HUDEP-2 (cell line): Measurements from ENCODE around the gene PLSCR2.
"Not testable (repeated sequence)": the region's sequence is repeated elsewhere in the genome, so short reads cannot be mapped to it uniquely, and the experiment has no call there.

ENCODE experiments used
- DNase-seq, 76 experiments: peaks; one replicate each; lab custom pipeline; 2025; ENCODE audit not compliant: unreplicated experiment in 76 of 76; lab: John Stamatoyannopoulos, UW

Gene PLSCR2

DNA sequence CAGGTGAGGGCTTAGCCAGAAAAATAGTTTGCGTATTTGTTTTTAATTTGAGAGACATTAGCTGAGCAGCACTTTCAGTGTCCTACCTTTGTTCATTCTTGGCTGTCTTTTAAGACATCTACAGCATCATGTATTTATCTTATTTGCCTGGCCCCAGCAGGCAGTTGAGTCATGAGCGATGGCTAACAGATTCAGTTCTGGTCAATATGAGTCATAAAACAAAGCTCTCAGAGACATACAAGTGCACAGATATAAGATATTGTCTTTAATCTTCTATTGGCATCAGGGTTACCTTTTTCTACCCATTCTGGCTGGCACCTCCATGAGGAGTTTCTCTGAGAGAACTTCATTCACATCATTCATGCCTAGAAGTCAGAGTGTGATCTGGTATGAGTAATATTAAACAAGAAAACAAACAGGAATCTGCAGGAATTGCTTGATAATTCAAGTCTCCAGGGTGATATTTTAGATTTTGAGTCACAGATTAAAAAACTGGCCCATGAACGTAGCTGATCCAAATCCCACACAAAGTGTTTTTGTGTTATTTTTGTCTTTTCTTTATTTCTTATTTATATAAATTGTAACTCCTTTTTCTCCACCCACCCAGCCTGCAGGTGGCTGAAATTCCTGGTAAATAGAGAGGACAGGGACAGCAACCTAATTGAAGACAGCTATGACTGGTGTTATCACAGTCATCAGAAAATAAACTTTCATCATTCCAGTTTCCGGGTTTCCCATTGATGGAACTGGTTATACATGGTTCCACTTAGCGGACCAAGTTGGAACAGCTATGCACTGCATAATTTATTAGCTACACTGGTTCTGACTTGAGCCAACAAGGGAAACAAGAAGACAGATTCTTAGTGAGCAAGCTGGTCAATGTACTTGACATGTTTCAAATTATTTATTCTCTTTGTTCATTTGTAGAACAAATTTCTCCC, 47.3 kb downstream of the PLSCR2 start:
- DNase-seq = peak in 2 of 76 experiments; percentile 1 to 17

DNA sequence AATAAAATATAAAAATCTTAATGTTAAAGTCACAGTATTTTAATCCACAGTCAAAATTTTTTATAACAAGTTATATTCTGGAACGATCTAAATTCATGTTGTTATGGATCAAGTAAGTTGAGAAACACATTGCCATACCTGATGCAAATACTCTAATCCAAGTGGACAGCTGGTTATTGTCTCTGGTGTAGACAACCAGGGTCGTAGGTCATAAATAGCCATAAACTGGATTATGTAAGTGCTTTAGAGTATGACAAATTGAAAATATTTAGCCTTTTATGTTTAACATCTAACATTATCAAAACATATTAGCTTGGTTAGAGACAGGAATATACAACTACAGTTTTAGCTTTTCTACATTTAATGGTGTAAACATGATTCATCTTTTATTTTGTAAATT, 53.0 kb downstream of the PLSCR2 start:
- DNase-seq = no peak

DNA sequence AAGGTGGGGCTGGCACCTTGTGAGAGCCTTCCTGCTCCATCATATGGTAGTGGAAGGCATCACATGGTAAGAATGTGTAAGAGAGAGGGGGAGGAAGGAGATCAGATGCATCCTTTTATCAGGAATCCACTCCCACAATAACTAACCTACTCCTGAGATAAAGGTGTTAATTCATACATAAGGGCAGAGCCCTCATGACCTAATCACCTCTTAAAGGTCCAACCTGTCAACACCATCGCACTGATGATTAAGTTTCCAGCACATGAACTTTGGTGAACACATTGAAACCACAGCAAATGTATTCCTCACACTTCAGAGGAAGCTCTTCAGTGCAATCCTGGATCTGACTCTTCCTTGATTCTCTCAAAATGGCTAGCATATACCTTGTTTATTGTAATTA, 55.4 kb downstream of the PLSCR2 start:
- DNase-seq = no peak

DNA sequence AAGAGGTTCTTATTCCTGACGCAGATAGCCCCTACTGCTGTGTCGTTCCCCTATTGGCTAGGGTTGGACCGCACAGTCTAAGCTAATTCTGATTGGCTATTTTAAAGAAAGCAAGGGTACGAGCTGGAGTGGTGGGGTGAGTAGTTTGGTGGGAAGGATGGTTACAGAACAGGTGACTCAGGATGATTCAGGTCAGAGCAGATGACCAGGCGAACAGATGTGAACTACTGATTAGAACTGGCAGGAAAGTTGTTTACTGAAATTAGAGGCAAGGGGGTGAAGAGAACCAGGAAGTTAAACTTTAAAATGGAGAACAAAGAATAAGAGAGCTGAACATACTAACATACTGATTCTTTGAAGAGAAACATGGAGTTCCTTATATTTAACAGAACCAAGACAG, 56.6 kb downstream of the PLSCR2 start:
- DNase-seq = not testable (repeated sequence)

DNA sequence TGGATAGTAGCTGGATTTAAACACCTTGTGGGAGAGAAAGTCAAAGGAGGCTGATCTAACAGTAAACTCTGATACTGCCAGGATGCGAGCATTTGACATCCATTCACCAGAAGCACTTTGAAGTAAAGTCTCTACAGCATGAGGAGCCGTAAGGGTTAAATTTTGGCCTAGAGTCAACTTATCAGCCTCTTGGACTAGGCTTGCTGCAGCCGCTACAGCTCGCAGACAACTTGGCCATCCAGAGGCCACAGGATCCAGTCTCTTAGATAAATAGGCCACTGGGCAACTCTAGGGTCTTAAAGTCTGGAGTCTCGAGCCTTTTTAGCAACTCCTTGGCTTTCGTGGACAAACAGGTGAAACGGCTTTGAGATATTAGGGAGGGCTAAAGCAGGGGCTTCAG, 61.4 kb downstream of the PLSCR2 start:
- DNase-seq = no peak

DNA sequence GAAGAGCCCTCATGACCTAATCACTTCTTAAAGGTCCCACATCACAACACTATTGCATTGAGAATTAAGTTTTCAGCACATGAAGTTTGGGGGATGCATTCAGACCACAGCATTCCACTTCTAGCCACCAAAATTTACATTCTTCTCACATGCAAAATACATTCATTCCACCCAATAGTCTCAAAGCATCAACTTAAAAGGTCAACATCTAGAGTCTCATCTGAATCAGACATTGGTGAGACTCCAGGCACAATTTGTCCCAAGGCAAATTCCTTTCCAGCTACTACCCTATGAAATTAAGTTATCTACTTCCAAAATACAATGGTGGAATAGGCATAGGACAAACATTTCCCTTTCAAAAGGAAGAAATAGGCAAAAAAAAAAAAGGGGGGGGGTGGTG, 64.9 kb downstream of the PLSCR2 start:
- no peak for DNase-seq

DNA sequence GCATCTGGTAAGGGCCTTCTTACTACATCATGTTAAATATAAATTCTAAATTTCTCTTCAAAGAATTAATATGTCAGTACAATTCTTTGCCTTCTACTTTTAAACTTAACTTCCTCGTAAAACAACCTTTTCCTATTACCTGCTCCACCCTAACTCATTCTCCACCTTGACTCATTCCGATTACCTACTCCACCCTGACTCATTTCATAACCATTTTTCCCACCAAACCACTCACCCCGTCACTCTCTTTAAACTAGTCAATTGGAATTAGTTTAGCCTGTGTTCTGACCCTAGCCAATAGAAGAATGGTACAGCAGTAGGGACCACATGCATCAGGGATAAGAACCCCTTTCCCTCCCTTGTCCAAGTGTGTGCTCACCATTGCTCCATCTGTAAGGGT, 65.6 kb downstream of the PLSCR2 start:
- DNase-seq = no peak

DNA sequence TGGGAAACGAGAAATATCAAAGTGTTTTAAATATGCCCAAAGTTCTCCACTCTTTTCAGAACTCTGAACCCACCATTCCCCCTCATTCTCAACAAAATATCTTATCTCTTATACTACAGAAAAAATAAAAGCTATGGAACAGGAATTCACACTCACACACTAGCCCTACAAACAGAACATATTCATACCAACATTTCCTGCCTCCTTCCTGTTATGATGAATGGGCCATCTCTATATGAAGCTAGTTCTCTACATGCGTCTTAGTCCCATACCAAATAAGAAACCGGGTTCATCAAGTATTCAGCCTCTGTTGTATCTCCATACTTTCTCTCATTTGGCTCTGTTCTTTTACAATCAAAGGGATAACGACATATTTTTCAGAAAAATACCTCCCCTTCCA, 72.6 kb downstream of the PLSCR2 start:
- no peak for DNase-seq

DNA sequence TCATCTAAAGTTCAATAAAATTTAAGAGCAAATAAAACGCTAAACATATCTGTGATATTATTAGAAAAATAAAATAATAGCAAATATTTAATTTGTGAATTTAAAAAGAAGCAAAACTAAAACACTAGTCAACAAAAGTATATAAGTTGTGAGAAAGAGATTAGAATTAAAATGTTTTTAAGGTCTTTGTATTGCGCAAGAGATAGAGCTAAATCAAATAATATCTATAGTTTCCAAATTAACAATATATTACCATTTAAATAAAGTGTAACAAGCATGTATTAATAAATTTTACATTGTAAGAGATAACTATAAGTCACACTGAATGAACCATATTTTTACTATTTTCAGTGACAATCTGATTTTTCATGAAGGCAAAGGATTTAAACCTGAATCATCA, 74.2 kb downstream of the PLSCR2 start:
- no peak for DNase-seq

DNA sequence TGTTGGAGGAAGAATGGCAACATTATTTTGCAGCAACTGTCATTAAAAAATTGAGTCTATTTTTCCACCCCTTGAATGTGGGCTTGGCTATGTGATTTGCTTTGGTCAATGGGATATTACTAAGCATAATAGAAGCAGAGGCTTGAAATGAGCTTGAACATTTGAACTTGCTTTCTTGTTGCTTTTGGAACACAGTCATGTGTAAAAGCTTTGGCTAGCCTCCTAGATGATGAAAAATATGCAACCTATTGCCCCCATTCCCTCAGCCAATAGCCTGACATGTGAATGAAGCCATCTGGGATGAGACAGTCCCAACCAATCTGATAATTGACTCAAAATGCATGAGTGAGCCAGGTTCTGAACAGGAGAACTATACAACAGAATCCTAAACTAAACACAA, 78.4 kb downstream of the PLSCR2 start:
- no peak for DNase-seq

DNA sequence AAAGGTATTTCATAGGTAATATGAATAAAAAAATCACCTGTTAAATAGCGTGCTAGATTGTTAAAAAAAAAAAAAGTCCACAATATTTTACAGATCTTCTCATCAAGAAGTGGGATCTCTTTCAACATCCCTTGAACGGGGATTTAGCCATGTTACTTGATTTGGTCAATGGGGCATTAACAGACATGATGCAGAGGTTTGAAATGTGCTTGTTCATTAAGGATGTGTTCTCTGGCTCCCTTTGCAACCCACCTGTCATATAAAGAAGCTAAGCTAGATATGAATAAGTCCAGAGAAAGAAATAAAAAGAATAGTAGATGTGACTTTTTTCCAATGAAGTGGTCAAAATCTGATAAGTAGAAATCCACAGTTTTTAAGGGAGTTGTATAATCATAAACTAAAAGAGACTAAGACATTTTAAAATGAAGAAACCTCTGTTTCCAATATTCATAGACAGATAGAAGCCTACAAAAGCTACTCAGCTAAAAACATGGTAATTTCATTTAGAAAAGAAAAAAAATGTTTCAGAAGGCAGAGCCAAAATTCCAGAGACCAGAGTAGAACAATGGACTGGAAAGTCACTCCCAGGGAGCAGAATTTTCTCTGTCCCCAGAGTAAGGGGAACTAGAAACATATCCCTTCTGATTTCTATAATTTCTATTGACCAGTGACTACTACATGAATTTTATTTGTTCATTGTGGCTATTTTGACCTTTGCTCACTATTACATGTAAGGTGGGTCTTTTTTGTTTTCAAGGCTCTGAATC, 79.2 kb downstream of the PLSCR2 start:
- no peak for DNase-seq

DNA sequence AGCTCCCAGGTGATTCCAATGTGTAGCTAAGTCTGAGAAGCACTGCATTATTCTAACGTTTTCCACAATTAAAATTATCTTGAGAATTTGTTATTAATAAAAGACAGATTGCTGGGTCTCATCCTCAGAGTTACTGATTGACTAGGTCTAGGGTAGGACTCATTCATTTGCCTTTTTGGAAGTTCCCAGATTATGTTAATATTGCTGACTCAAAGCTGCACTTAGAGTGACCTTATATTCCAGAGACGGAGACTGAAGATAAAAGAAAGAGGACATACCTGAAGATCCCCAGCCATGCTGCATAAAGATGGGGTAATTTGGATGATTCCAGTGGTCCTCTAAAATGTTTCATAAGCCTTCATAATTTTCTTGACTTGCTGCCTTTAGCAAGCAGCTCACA, 81.8 kb downstream of the PLSCR2 start:
- no peak for DNase-seq

DNA sequence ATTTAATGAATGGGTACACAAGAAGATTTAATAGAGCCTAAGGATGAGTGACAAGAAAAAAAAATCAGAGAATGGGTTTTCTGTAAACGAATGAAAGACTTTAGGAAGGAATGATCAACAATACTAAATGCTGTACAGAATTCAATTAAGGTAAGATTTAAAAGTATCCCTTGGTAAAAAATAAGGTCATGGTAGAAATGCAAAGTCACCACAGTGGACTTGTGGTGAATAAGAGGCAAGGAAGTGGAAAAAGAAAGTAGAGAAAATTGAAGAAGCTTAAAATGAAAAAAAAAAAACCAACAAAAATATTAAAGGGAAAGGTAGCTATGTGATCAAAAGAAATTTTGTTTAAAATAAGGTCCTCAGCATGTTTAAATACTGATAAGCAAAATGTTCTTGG, 82.4 kb downstream of the PLSCR2 start:
- DNase-seq = no peak

DNA sequence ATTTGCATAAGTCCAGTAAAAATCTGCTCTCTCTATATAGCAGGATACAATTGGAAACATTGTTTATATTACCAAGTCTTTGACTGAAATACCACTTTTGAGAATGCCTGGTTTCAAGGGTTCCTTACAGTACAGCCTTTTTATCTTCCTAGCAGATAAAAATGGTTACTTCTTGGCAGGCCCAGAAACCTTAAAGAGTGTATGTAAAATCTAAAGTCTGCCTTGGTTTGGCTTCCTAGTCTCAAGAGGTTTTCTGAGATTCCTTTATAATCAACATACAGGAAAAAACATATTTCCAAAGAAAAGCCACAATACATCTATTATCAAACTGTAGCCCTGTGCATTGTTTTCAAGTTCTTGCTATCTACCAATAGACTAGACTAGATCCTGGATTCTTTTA, 84.6 kb downstream of the PLSCR2 start:
- no peak for DNase-seq
